Measurements from ENCODE around the gene VWDE. TPM values are rescaled to one million over a fixed set of nuclear protein-coding genes. Genes with fewer than 3 reads are reported as not detected.
"Not testable (repeated sequence)": the region's sequence is repeated elsewhere in the genome, so short reads cannot be mapped to it uniquely, and the experiment has no call there.

VWDE gene
- polyA plus RNA-seq, 2 of the 4 experiments (the other 2 are of a cell fraction), result 1.2 to 2.4 TPM

DNA sequence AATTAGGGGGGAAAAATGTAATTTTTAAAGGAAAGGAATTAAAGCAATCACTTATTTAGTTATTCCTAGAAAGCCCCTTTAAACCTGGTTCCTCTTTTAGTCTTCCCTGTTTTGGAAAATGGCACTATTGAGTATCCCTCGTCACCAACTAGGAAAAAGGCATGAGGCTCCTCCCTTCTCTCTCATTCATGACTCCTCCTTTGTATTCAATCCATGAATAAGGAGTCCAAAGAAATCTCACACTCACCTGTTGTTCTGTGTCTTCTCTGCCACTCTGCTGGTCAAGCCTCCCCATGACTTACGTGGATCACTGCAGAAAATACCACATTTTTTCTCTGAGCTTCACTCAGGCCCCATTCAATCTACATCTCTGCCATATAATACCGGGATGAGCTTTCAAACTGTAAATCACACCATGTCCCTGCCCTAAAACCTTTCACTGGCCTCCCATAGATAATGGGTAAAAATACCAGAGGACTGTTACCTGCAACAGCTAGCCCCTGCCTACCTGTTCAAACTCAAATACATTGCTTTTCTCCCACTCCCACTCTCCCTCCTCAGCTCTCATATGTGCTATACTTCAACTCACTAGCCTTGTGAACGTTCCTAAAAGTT lies 5.5 kb upstream of the VWDE start:
- Histone ChIP-seq H3K4me1 (no peaks in the 10 kb centered on the region), H3K9me3 (peaks cover 7% of the 10 kb centered on the region; the same call in 2 of the 3 replicates), H3K27ac (no peak overlapping the region), H3K4me3 (no peak overlapping the region), H3K4me2 (no peak overlapping the region)
- DNase-seq (ENCODE audit: low read depth in 1 of 2, low spot score in 1 of 2) (no peak), FAIRE-seq (no peak), ATAC-seq (0 out of 6 replicates have a peak, but pooled peaks of 1 of the 2 experiments have one; percentile 30)
- TF ChIP-seq MAZ (IDR thresholded peaks at IDR 0.05; ENCODE audit: borderline replicate concordance, low read depth, low read length) (no peak), ZFP36 (IDR thresholded peaks at IDR 0.05; ENCODE audit: borderline replicate concordance, partially characterized antibody) (no peak), TP53 (CRISPR knock-in tag; IDR thresholded peaks at IDR 0.05) (no peak), JUNB (IDR thresholded peaks at IDR 0.05) (no peak), CHD2 (IDR thresholded peaks at IDR 0.05; ENCODE audit: low read length, partially characterized antibody) (no peak), CBX2 (IDR thresholded peaks at IDR 0.05; ENCODE audit: borderline replicate concordance, low read depth) (no peak), NFE2L2 (conservative IDR thresholded peaks at IDR 0.05; ENCODE audit: low read length) (no peak), RCOR1 (IDR thresholded peaks at IDR 0.05; ENCODE audit: low read depth, low read length) (no peak), SMC3 (IDR thresholded peaks at IDR 0.05) (no peak), HDAC2 (IDR thresholded peaks at IDR 0.05) (no peak), CEBPB (IDR thresholded peaks at IDR 0.05) (no peak), HEYL (CRISPR knock-in tag; IDR thresholded peaks at IDR 0.05) (no peak), MAX (IDR thresholded peaks at IDR 0.05) (no peak), MYC (IDR thresholded peaks at IDR 0.05; ENCODE audit: borderline replicate concordance, low read length) (no peak)
- TF ChIP-seq, protein P1, sequence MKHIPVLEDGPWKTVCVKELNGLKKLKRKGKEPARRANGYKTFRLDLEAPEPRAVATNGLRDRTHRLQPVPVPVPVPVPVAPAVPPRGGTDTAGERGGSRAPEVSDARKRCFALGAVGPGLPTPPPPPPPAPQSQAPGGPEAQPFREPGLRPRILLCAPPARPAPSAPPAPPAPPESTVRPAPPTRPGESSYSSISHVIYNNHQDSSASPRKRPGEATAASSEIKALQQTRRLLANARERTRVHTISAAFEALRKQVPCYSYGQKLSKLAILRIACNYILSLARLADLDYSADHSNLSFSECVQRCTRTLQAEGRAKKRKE (CRISPR knock-in tag; IDR thresholded peaks at IDR 0.05; ENCODE audit: low read depth), result no peak
- TF ChIP-seq, protein P2, sequence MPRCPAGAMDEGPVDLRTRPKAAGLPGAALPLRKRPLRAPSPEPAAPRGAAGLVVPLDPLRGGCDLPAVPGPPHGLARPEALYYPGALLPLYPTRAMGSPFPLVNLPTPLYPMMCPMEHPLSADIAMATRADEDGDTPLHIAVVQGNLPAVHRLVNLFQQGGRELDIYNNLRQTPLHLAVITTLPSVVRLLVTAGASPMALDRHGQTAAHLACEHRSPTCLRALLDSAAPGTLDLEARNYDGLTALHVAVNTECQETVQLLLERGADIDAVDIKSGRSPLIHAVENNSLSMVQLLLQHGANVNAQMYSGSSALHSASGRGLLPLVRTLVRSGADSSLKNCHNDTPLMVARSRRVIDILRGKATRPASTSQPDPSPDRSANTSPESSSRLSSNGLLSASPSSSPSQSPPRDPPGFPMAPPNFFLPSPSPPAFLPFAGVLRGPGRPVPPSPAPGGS (IDR thresholded peaks at IDR 0.05), result no peak
- TF ChIP-seq, protein P3, sequence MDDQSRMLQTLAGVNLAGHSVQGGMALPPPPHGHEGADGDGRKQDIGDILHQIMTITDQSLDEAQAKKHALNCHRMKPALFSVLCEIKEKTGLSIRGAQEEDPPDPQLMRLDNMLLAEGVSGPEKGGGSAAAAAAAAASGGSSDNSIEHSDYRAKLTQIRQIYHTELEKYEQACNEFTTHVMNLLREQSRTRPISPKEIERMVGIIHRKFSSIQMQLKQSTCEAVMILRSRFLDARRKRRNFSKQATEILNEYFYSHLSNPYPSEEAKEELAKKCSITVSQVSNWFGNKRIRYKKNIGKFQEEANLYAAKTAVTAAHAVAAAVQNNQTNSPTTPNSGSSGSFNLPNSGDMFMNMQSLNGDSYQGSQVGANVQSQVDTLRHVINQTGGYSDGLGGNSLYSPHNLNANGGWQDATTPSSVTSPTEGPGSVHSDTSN (IDR thresholded peaks at IDR 0.05), result no peak
- TF ChIP-seq, protein P4, sequence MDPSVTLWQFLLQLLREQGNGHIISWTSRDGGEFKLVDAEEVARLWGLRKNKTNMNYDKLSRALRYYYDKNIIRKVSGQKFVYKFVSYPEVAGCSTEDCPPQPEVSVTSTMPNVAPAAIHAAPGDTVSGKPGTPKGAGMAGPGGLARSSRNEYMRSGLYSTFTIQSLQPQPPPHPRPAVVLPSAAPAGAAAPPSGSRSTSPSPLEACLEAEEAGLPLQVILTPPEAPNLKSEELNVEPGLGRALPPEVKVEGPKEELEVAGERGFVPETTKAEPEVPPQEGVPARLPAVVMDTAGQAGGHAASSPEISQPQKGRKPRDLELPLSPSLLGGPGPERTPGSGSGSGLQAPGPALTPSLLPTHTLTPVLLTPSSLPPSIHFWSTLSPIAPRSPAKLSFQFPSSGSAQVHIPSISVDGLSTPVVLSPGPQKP (IDR thresholded peaks at IDR 0.05; ENCODE audit: low read depth, low read length), result no peak
- ChIA-PET POLR2A (no interaction called here), CTCF (interaction anchor here (1.4 to 1.5 kb wide), 2 partner anchors 14 to 50 kb away, joined by 3 to 7 read pairs; no protein-coding TSS in a partner anchor)
- WGBS (ENCODE audit: missing lambda C conversion rate), result 42% methylated on average over 4 of the region's 4 CpGs

- H3K4me1 ChIP-seq; CTCF ChIA-PET; H3K9me3 ChIP-seq; H3K4me3 ChIP-seq; DNase-seq (ENCODE audit: low read depth in 1 of 2, low spot score in 1 of 2); H3K27ac ChIP-seq; POLR2A ChIA-PET; H3K4me2 ChIP-seq; FAIRE-seq; ATAC-seq: not testable (repeated sequence)
- 76% methylated on average over 8 of the region's 8 CpGs for WGBS (ENCODE audit: missing lambda C conversion rate)
Observed at GRCh38 chr7:12407652-12408051, 4.0 kb upstream of the VWDE start.

DNA sequence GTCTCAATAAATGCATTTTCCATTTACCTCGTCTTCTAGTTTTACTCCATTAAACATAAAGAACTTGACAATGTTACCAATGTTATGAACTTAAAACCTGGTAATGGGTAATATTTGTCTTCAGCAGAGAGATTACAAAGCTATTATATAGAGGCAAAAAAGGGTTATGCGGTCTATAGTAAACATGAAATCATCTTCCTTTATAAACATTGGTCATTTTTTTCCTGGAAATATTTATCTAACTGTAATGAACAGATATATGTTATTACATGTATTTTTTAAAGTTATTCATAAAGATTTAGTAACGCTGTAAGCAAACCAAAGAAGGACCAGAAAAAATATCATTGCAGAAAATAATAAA lies 1.3 kb downstream of the VWDE start:
- DNase-seq (ENCODE audit: low read depth in 1 of 2, low spot score in 1 of 2) (no peak), FAIRE-seq (no peak), ATAC-seq (no peak)
- H3K4me3 ChIP-seq, result no peak overlapping the region; the same call in 2 of the 3 replicates
- POLR2A ChIA-PET, result no interaction called here
- no peaks in the 10 kb centered on the region for H3K4me1 ChIP-seq
- TF ChIP-seq CHD4 (IDR thresholded peaks at IDR 0.05; ENCODE audit: borderline replicate concordance) (no peak), FOXS1 (CRISPR knock-in tag; IDR thresholded peaks at IDR 0.05) (no peak)
- CTCF ChIA-PET, result interaction anchor here (1.2 kb wide), 1 partner anchor 56 kb away, joined by 3 read pairs; no protein-coding TSS in a partner anchor
- WGBS (ENCODE audit: missing lambda C conversion rate), result 73% methylated on average over 3 of the region's 3 CpGs
- no peak overlapping the region for H3K27ac ChIP-seq
- peak overlapping the region; percentile 68; the same call in 2 of the 3 replicates for H3K4me2 ChIP-seq
- H3K9me3 ChIP-seq, result no peaks in the 10 kb centered on the region
